WTC11 (cell line): Measurements from ENCODE around the gene EEF2K. TPM values are rescaled to one million over a fixed set of nuclear protein-coding genes. Genes with fewer than 3 reads are reported as not detected.
A peak's percentile ranks its signal among the peaks of the same experiment; 100 is the strongest.

Source experiments
- ATAC-seq: fragments of 200-7000 bp; cut with Tn5 transposase; 2 replicates; pipeline ENCODE4 v1.10.0; 2021; ENCODE audit warnings: mild to moderate bottlenecking, moderate library complexity
- CTCF ChIA-PET: fragments of 300-600 bp; sonication (Branson Sonifier 250); formaldehyde crosslinking; loops from one replicate; lab custom pipeline; 2021; ENCODE audit warnings: antibody characterized with exemption; lab: Charles Lee
- POLR2A ChIA-PET: fragments of 350-600 bp; sonication (Branson Sonifier 250); formaldehyde crosslinking; loops from one replicate; lab custom pipeline; 2021; ENCODE audit warnings: antibody characterized with exemption; lab: Charles Lee
- DNase-seq: peaks from one replicate; pipeline ENCODE4 v3.0.0; 2021; ENCODE audit warnings: low spot score
- H3K27ac Mint-ChIP-seq: 2 replicates; pipeline ENCODE4 v1.8.0; 2021; ENCODE audit warnings: mixed read lengths
- H3K27me3 Mint-ChIP-seq: 2 replicates; pipeline ENCODE4 v1.8.0; 2021; ENCODE audit warnings: low read depth, mild to moderate bottlenecking, moderate library complexity, mixed read lengths
- H3K36me3 Mint-ChIP-seq: 2 replicates; pipeline ENCODE4 v1.8.0; 2021; ENCODE audit warnings: mixed read lengths
- H3K4me1 Mint-ChIP-seq: 2 replicates; pipeline ENCODE4 v1.8.0; 2022; ENCODE audit warnings: mixed read lengths
- H3K4me3 Mint-ChIP-seq: 2 replicates; pipeline ENCODE4 v1.8.0; 2021; ENCODE audit warnings: mild to moderate bottlenecking, moderate library complexity, mixed read lengths
- H3K9me3 Mint-ChIP-seq: 2 replicates; pipeline ENCODE4 v1.8.0; 2021; ENCODE audit warnings: mixed read lengths
- CBFB ChIP-seq: sonication (generic); formaldehyde crosslinking; IDR thresholded peaks from 2 replicates; pipeline ENCODE4 v1.8.1; 2022; ENCODE audit warnings: mild to moderate bottlenecking, low read depth, missing genetic modification reagents
- CREM ChIP-seq: sonication (generic); formaldehyde crosslinking; IDR thresholded peaks from 2 replicates; pipeline ENCODE4 v1.8.1; 2022; ENCODE audit warnings: mild to moderate bottlenecking, missing genetic modification reagents, moderate library complexity
- ESRRA ChIP-seq: sonication (generic); formaldehyde crosslinking; IDR thresholded peaks from 2 replicates; pipeline ENCODE4 v1.8.1; 2022; ENCODE audit warnings: mild to moderate bottlenecking, missing genetic modification reagents, borderline replicate concordance
- FOXK1 ChIP-seq: sonication (generic); formaldehyde crosslinking; IDR thresholded peaks from 2 replicates; pipeline ENCODE4 v1.8.0; 2022; ENCODE audit warnings: mild to moderate bottlenecking, moderate library complexity, missing genetic modification reagents
- FOXP4 ChIP-seq: sonication (generic); formaldehyde crosslinking; IDR thresholded peaks from 2 replicates; pipeline ENCODE4 v1.8.0; 2022; ENCODE audit warnings: mild to moderate bottlenecking, missing genetic modification reagents
- GABPB1 ChIP-seq: sonication (generic); formaldehyde crosslinking; IDR thresholded peaks from 2 replicates; pipeline ENCODE4 v1.8.1; 2023; ENCODE audit warnings: mild to moderate bottlenecking, missing genetic modification reagents
- GRHL2 ChIP-seq: fragments of 250-450 bp; sonication (Bioruptor Pico); IDR thresholded peaks from 2 replicates; pipeline ENCODE4 v1.8.0; 2022; ENCODE audit warnings: mild to moderate bottlenecking, moderate library complexity; ENCODE audit not compliant: insufficient replicate concordance, severe bottlenecking
- HMGXB4 ChIP-seq: sonication (generic); formaldehyde crosslinking; IDR thresholded peaks from 2 replicates; pipeline ENCODE4 v1.8.1; 2023; ENCODE audit warnings: mild to moderate bottlenecking, moderate library complexity, missing genetic modification reagents
- MXD4 ChIP-seq: fragments of 250-450 bp; sonication (Bioruptor Pico); IDR thresholded peaks from 2 replicates; pipeline ENCODE4 v1.8.0; 2021; ENCODE audit warnings: mild to moderate bottlenecking, moderate library complexity, borderline replicate concordance
- NR3C1 ChIP-seq: sonication (generic); formaldehyde crosslinking; conservative IDR thresholded peaks from 2 replicates; pipeline ENCODE4 v1.8.1; 2023; ENCODE audit warnings: low read depth, mild to moderate bottlenecking, missing genetic modification reagents
- OVOL2 ChIP-seq: fragments of 250-450 bp; sonication (Bioruptor Pico); IDR thresholded peaks from 2 replicates; pipeline ENCODE4 v1.9.0; 2021; ENCODE audit warnings: mild to moderate bottlenecking, borderline replicate concordance
- PREB ChIP-seq: sonication (generic); formaldehyde crosslinking; IDR thresholded peaks from 2 replicates; pipeline ENCODE4 v1.8.1; 2022; ENCODE audit warnings: mild to moderate bottlenecking, missing genetic modification reagents, moderate library complexity, borderline replicate concordance
- PRRX2 ChIP-seq: fragments of 250-450 bp; sonication (Bioruptor Pico); IDR thresholded peaks from 2 replicates; pipeline ENCODE4 v1.8.0; 2021; ENCODE audit warnings: mild to moderate bottlenecking
- RELA ChIP-seq: sonication (generic); formaldehyde crosslinking; IDR thresholded peaks from 2 replicates; pipeline ENCODE4 v1.8.1; 2022; ENCODE audit warnings: missing genetic modification reagents, mild to moderate bottlenecking, borderline replicate concordance
- SMAD3 ChIP-seq: sonication (generic); formaldehyde crosslinking; IDR thresholded peaks from 2 replicates; pipeline ENCODE4 v1.8.0; 2022; ENCODE audit warnings: missing genetic modification reagents, mild to moderate bottlenecking, borderline replicate concordance
- SMAD4 ChIP-seq: sonication (generic); formaldehyde crosslinking; IDR thresholded peaks from 2 replicates; pipeline ENCODE4 v1.8.0; 2022; ENCODE audit warnings: mild to moderate bottlenecking, missing genetic modification reagents
- ZBTB43 ChIP-seq: sonication (generic); formaldehyde crosslinking; IDR thresholded peaks from 2 replicates; pipeline ENCODE4 v1.8.1; 2023; ENCODE audit warnings: mild to moderate bottlenecking, missing genetic modification reagents
- ZMAT4 ChIP-seq: fragments of 250-450 bp; sonication (Bioruptor Pico); IDR thresholded peaks from 2 replicates; pipeline ENCODE4 v1.9.0; 2021; ENCODE audit warnings: mild to moderate bottlenecking
- ZNF121 ChIP-seq: sonication (generic); formaldehyde crosslinking; IDR thresholded peaks from 2 replicates; pipeline ENCODE4 v1.8.0; 2023; ENCODE audit warnings: missing genetic modification reagents
- ZNF138 ChIP-seq: sonication (generic); formaldehyde crosslinking; conservative IDR thresholded peaks from 2 replicates; pipeline ENCODE4 v1.8.1; 2022; ENCODE audit warnings: mild to moderate bottlenecking, moderate library complexity, missing genetic modification reagents
- ZNF512 ChIP-seq: sonication (generic); formaldehyde crosslinking; IDR thresholded peaks from 2 replicates; pipeline ENCODE4 v1.8.1; 2022; ENCODE audit warnings: missing genetic modification reagents, borderline replicate concordance
- ZNF671 ChIP-seq: fragments of 250-450 bp; sonication (Bioruptor Pico); IDR thresholded peaks from 2 replicates; pipeline ENCODE4 v1.8.0; 2021; ENCODE audit warnings: mild to moderate bottlenecking
- total RNA-seq: library from RNA; stranded (reverse); gene quantifications from 3 replicates; pipeline ENCODE4 v1.2.3, GENCODE V29; 2021

Gene EEF2K
- total RNA-seq, 1 experiment from 2014 or later = 26.7 TPM

GRCh38 chr16:22214402-22214801 lies 8.3 kb downstream of the EEF2K start (continued):
- TF ChIP-seq CREM (CRISPR knock-in tag) (no peak), PREB (no peak), HMGXB4 (no peak), ZNF121 (CRISPR knock-in tag) (no peak), OVOL2 (no peak), ZNF512 (no peak), ZNF138 (CRISPR knock-in tag) (no peak), PRRX2 (CRISPR knock-in tag) (no peak)

- ChIA-PET POLR2A (no interaction called here), CTCF (no interaction called here)
- Mint-ChIP-seq H3K9me3 (peaks cover 20% of the 10 kb centered on the region), H3K27ac (0 out of 2 replicates have a peak overlapping the region, but pooled peaks have one; percentile 18), H3K27me3 (no peaks in the 10 kb centered on the region), H3K4me3 (no peak overlapping the region), H3K4me1 (peaks cover 9% of the 10 kb centered on the region), H3K36me3 (peaks cover 43% of the 10 kb centered on the region)
- TF ChIP-seq GABPB1 (CRISPR knock-in tag) = no peak
- no peak for TF ChIP-seq ZBTB43 (CRISPR knock-in tag)
- TF ChIP-seq ZMAT4 (CRISPR knock-in tag) = no peak
- no peak for TF ChIP-seq RELA (CRISPR knock-in tag)
- no peak for TF ChIP-seq MXD4
- TF ChIP-seq ESRRA (CRISPR knock-in tag) = no peak
- TF ChIP-seq FOXP4 (CRISPR knock-in tag) = no peak
- no peak for TF ChIP-seq ZNF671
- no peak for TF ChIP-seq CBFB (CRISPR knock-in tag)
- no peak for TF ChIP-seq SMAD3 (CRISPR knock-in tag)
- no peak for TF ChIP-seq GRHL2 (CRISPR knock-in tag)
- TF ChIP-seq NR3C1 (CRISPR knock-in tag) = no peak
- TF ChIP-seq FOXK1 (CRISPR knock-in tag) = no peak
- no peak for TF ChIP-seq SMAD4 (CRISPR knock-in tag)
- DNase-seq = no peak
- peak; percentile 57 for ATAC-seq
Measured at GRCh38 chr16:22214889-22215288, 8.8 kb downstream of the EEF2K start.
